Parathyroid adenoma (tissue), 2 donors: Measurements from ENCODE around the gene LYSMD1.
A peak's percentile ranks its signal among the peaks of the same experiment; 100 is the strongest.

Experiments
- H2AFZ ChIP-seq: fragments of 300-600 bp; sonication (generic); one replicate; pipeline ENCODE4 v1.7.0; 2017; ENCODE audit warnings: antibody characterized with exemption, mild to moderate bottlenecking
- H3K27ac ChIP-seq: fragments of 300-600 bp; sonication (generic); one replicate; pipeline ENCODE4 v1.7.0; 2017
- H3K27me3 ChIP-seq: fragments of 300-600 bp; sonication (generic); one replicate; pipeline ENCODE4 v1.7.0; 2017; ENCODE audit warnings: low read length; ENCODE audit not compliant: control insufficient read depth, insufficient read depth
- H3K36me3 ChIP-seq: fragments of 300-600 bp; sonication (generic); one replicate; pipeline ENCODE4 v1.7.0; 2017; ENCODE audit warnings: low read length; ENCODE audit not compliant: control insufficient read depth, insufficient read depth
- H3K4me1 ChIP-seq: fragments of 300-600 bp; sonication (generic); one replicate; pipeline ENCODE4 v1.7.0; 2017; ENCODE audit warnings: control low read depth
- H3K4me2 ChIP-seq: fragments of 300-600 bp; sonication (generic); one replicate; pipeline ENCODE4 v1.7.0; 2017; ENCODE audit warnings: low read length
- H3K4me3 ChIP-seq: fragments of 300-600 bp; sonication (generic); one replicate; pipeline ENCODE4 v1.7.0; 2017; ENCODE audit warnings: low read depth, low read length
- H3K79me2 ChIP-seq: fragments of 300-600 bp; sonication (generic); one replicate; pipeline ENCODE4 v1.7.0; 2017; ENCODE audit warnings: control low read depth
- H3K9ac ChIP-seq: fragments of 300-600 bp; sonication (generic); one replicate; pipeline ENCODE4 v1.7.0; 2017; ENCODE audit warnings: mild to moderate bottlenecking
- H3K9me3 ChIP-seq: fragments of 300-600 bp; sonication (generic); one replicate; pipeline ENCODE4 v1.7.0; 2017; ENCODE audit warnings: low read length; ENCODE audit not compliant: control insufficient read depth
- CTCF ChIP-seq: fragments of 300-600 bp; sonication (generic); IDR thresholded peaks from one replicate; pipeline ENCODE4 v1.7.0; 2017; ENCODE audit warnings: antibody characterized with exemption, mild to moderate bottlenecking
- donor health status: primary hyperparathyroidism.

The LYSMD1 gene

GRCh38 chr1:151130987-151131586, 34.6 kb downstream of the LYSMD1 start:
- no peak for TF ChIP-seq CTCF
- H3K27me3 ChIP-seq, result no peaks in the 10 kb centered on the region
- no peaks in the 10 kb centered on the region for H3K79me2 ChIP-seq
- H3K36me3 ChIP-seq, result no peaks in the 10 kb centered on the region
- H3K9me3 ChIP-seq, result no peaks in the 10 kb centered on the region
- peak overlapping the region; percentile 49 for H3K4me2 ChIP-seq
- H3K27ac ChIP-seq, result no peak overlapping the region
- no peaks in the 10 kb centered on the region for H3K4me1 ChIP-seq
- H3K9ac ChIP-seq, result no peak overlapping the region
- H2AFZ ChIP-seq, result no peak overlapping the region
- H3K4me3 ChIP-seq, result peak overlapping the region; percentile 14

GRCh38 chr1:151128800-151129199, 36.9 kb downstream of the LYSMD1 start:
- H3K27me3 ChIP-seq, result no peaks in the 10 kb centered on the region
- no peak overlapping the region for H3K9ac ChIP-seq
- H2AFZ ChIP-seq, result no peak overlapping the region
- no peak overlapping the region for H3K4me3 ChIP-seq
- TF ChIP-seq CTCF, result no peak
- no peaks in the 10 kb centered on the region for H3K79me2 ChIP-seq
- H3K36me3 ChIP-seq, result no peaks in the 10 kb centered on the region
- no peaks in the 10 kb centered on the region for H3K4me1 ChIP-seq
- no peak overlapping the region for H3K4me2 ChIP-seq
- H3K9me3 ChIP-seq, result no peaks in the 10 kb centered on the region
- no peak overlapping the region for H3K27ac ChIP-seq

GRCh38 chr1:151124763-151125403, 40.8 kb downstream of the LYSMD1 start:
- no peak for TF ChIP-seq CTCF
- H3K27ac ChIP-seq, result no peak overlapping the region
- H3K9ac ChIP-seq, result no peak overlapping the region

GRCh38 chr1:151113877-151114276, 51.8 kb downstream of the LYSMD1 start:
- TF ChIP-seq CTCF, result no peak
- Histone ChIP-seq H3K4me2 (no peak overlapping the region), H3K27ac (no peak overlapping the region), H3K79me2 (no peaks in the 10 kb centered on the region), H3K36me3 (no peaks in the 10 kb centered on the region), H3K9me3 (no peaks in the 10 kb centered on the region), H3K4me3 (no peak overlapping the region), H3K9ac (no peak overlapping the region), H2AFZ (no peak overlapping the region), H3K4me1 (no peaks in the 10 kb centered on the region), H3K27me3 (no peaks in the 10 kb centered on the region)

More at GRCh38 chr1:151124763-151125403, 40.8 kb downstream of the LYSMD1 start:
- H2AFZ ChIP-seq, result no peak overlapping the region
- no peaks in the 10 kb centered on the region for H3K27me3 ChIP-seq
- H3K36me3 ChIP-seq, result no peaks in the 10 kb centered on the region
- H3K9me3 ChIP-seq, result no peaks in the 10 kb centered on the region
- H3K79me2 ChIP-seq, result no peaks in the 10 kb centered on the region
- H3K4me3 ChIP-seq, result no peak overlapping the region
- H3K4me1 ChIP-seq, result no peaks in the 10 kb centered on the region
- no peak overlapping the region for H3K4me2 ChIP-seq
